Posterior cingulate gyrus (tissue), 11 donors: ENCODE results near the gene MRPS34.

Source experiments
- DNase-seq, 10 donors: peaks; one replicate each; pipeline versions ENCODE4 v3.0.0 to v3.0.0-alpha.2; 2020 to 2021; ENCODE audit warnings: mixed read lengths in 3 of 10
- intact Hi-C: fragments of 100-400 bp; cut with DNase I; formaldehyde crosslinking; loops from one replicate; pipeline ENCODE4 v1.15.1; 2023

The MRPS34 gene

GRCh38 chr16:1784977-1785845 is 12.3 kb upstream of the MRPS34 start:
- peak in 1 of 10 donors; percentile 49 for DNase-seq
- intact Hi-C loops = no loop called here

GRCh38 chr16:1782408-1783264 is 9.7 kb upstream of the MRPS34 start, which contains the start of the genes NUBP2 and SPSB3:
TSS of gene NUBP2 (plus strand) at chr16:1782960. CDS start at chr16:1783021, 61 bp downstream.
TSS of gene SPSB3 (minus strand) at chr16:1782571. CDS start at chr16:1781483, 1,088 bp downstream.
- intact Hi-C loops = no loop called here
- DNase-seq = peak; percentile 100

GRCh38 chr16:1781758-1782407 is 8.9 kb upstream of the MRPS34 start:
- intact Hi-C loops = no loop called here
- DNase-seq = peak in 1 of 10 donors; percentile 88

GRCh38 chr16:1781254-1781653 is 8.3 kb upstream of the MRPS34 start:
- no peak for DNase-seq
- intact Hi-C loops = no loop called here

GRCh38 chr16:1780677-1781072 is 7.7 kb upstream of the MRPS34 start:
- DNase-seq = no peak
- intact Hi-C loops = no loop called here

GRCh38 chr16:1779741-1780676 is 7.1 kb upstream of the MRPS34 start:
- intact Hi-C loops = no loop called here
- DNase-seq = peak in 1 of 10 donors; percentile 84

- intact Hi-C loops = no loop called here
Measured at GRCh38 chr16:1779234-1779701, 6.3 kb upstream of the MRPS34 start.

GRCh38 chr16:1778200-1779179 is 5.6 kb upstream of the MRPS34 start:
- intact Hi-C loops = no loop called here
- DNase-seq = peak in 1 of 10 donors; percentile 83

More at GRCh38 chr16:1779234-1779701, 6.3 kb upstream of the MRPS34 start:
- DNase-seq = no peak

GRCh38 chr16:1777375-1778199 is 4.7 kb upstream of the MRPS34 start:
- DNase-seq = no peak
- intact Hi-C loops = no loop called here

GRCh38 chr16:1776991-1777374 is 4.0 kb upstream of the MRPS34 start:
- intact Hi-C loops = no loop called here
- DNase-seq = no peak

- no peak for DNase-seq
- intact Hi-C loops = no loop called here
Measured at GRCh38 chr16:1776672-1776955, 3.7 kb upstream of the MRPS34 start.

GRCh38 chr16:1775846-1776671 is 3.1 kb upstream of the MRPS34 start:
- intact Hi-C loops = no loop called here

GRCh38 chr16:1775006-1775845 is 2.3 kb upstream of the MRPS34 start:
- no peak for DNase-seq
- intact Hi-C loops = no loop called here

More at GRCh38 chr16:1775846-1776671, 3.1 kb upstream of the MRPS34 start:
- no peak for DNase-seq

GRCh38 chr16:1774448-1774780 is 1.5 kb upstream of the MRPS34 start:
- no peak for DNase-seq
- intact Hi-C loops = loop anchor here (5.0 kb wide), 3 partner anchors 53 to 188 kb away; partner anchors contain the start of genes FAHD1, HAGH, MAPK8IP3 and RPS2

GRCh38 chr16:1773703-1774447 is 941 bp upstream of the MRPS34 start:
- intact Hi-C loops = loop anchor here (5.0 kb wide), 3 partner anchors 53 to 188 kb away; partner anchors contain the start of genes FAHD1, HAGH, MAPK8IP3 and RPS2
- DNase-seq = peak in 1 of 10 donors; percentile 33
